HuH-7 (cell line): ENCODE measurements around the gene TARBP1.
"Not testable (repeated sequence)": the region's sequence is repeated elsewhere in the genome, so short reads cannot be mapped to it uniquely, and the experiment has no call there.

Experiments
- DNase-seq: peaks from one replicate; pipeline ENCODE4 v3.0.0; 2011; ENCODE audit warnings: low spot score

TARBP1 gene

DNA sequence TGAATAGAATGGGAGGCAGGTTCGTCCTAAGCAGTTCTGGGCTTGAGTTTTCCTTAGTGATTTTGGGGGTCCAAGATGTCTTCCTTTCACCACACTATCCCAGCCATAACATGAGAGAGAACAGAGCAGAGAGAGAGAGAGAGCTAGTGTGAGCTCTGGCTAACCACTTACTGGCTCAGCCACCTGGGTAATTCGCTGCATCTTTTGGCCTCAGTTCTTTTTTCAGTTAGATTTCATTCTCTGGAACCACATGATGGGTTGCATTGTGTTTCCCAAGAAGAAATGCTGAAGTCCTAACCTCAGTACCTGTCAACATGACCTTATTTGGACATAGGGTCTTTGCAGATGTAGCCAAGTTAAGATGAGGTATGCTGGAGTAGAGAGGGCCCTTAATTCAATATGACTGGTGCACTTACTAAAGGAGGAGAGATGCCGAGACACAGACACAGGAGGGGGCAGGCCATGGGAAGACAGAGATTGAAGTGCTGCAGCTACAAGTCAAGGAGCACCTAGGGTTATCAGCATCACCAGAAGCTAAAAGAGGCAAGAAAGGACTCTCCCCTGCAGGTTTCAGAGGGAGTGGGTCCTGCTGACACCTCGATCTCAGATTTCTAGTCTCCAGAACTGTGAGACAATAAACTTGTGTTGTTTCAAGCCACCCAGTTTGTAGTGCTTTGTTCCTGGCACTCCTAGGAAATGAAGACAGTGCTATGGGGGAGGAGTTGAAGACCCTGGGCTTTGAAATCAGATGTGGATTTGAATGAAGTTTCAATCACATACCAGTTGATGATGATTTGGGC lies 26.2 kb upstream of the TARBP1 start:
- no peak for DNase-seq

DNA sequence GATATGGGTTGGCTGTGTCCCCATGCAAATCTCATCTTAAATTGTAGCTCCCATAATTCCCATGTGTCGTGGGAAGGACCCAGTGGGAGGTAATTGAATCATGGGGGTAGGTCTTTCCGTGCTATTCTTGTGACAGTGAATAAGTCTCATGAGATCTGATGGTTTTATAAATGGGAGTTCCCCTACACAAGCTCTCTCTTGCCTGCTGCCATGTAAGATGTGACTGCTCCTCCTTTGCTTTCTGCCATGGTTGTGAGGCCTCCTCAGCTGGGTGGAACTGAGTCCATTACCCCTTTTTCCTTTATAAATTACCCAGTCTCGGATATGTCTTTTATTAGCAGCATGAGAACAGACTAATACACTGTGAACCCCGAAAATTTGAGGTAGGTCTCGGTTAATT lies 25.3 kb upstream of the TARBP1 start:
- not testable (repeated sequence) for DNase-seq

DNA sequence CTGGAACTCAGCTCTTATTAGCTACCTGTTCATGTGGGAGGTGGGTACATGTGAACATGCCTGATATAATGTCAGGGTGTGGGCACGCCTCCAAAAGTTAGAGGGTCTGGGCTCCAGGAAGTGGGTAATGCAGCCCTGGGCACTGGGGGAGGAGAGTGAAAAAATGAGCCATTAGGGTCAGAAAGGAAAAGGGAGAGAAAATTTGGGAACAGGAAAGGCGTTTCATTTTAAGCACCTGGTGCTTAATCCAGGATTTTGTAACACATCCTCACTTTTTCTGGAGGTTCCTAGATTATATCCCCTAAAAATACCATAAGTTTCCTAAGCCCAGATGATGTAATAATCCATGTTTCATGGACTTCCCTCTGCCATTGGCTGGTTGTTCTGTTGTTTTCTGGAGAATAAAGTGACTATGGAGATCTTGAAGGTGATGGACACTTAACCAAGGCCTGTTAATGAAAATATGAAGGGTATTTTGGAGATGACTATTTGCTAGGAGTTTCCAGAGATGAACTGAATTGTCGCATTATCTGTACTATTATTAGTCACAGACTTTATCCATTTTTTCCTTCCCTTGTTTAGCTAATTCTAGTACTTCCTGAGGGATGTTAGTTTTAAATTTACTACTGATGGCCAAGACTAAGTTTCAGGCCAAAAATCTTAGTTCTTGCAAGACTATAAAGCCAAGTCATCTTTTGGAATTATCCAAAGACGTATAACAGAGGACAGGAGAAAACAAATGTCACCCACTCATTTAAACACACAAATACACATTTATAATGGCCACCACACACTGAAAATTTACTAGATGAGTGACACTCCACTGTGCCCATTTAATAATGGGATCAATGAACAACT lies 24.4 kb upstream of the TARBP1 start:
- no peak for DNase-seq

DNA sequence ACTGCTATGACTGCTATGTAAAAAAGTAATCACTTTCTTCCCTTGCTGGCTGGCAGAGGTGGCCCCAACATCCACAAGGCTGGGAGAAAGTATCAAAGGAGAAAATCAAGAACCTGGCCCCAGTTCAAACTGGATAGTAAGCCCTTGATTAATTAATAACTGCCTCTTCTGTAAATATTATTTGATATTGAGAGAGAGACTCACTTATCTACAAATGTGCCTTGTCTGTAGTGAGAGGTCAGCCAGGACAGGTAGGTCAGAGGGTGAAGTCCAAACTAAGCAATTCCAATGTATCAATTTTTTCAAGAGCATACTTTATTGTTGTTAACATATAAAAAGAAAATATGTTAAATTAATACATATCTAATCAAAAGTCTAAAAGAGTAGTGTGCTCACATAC lies 23.8 kb upstream of the TARBP1 start:
- DNase-seq, result no peak

DNA sequence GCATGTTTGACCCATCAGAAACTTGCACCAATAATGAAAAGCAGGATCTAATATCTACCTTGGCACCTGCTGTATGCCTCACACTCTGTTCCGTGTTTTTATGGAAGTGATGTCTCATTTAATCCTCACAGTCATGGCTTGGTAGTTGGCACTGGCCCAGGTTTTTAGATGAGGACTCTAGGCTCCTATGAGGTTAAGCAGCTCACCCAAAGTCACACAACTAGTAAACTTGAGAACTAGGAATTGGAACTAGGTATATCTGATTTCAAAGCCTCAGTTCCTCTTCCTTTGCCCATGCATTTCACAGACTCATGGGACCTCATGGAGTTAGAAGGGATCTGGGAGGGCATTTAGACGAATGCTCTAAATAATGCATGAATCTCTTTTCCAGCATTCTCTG lies 21.3 kb upstream of the TARBP1 start:
- DNase-seq, result no peak

DNA sequence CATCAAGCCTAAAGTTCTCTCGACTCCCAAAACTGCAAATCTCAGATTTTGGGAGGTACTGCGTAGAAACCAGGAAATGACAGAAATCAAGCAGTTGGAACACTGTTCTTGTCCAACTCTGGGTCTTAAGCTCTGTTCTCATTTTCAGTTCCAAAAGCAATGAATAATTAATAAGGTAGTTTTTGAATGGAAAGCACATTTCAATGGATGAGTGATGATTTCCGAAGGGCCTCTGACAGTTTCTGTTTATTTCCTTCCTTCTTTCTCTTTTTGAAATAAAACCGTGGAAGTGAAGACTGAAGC lies 20.9 kb upstream of the TARBP1 start:
- DNase-seq, result no peak

DNA sequence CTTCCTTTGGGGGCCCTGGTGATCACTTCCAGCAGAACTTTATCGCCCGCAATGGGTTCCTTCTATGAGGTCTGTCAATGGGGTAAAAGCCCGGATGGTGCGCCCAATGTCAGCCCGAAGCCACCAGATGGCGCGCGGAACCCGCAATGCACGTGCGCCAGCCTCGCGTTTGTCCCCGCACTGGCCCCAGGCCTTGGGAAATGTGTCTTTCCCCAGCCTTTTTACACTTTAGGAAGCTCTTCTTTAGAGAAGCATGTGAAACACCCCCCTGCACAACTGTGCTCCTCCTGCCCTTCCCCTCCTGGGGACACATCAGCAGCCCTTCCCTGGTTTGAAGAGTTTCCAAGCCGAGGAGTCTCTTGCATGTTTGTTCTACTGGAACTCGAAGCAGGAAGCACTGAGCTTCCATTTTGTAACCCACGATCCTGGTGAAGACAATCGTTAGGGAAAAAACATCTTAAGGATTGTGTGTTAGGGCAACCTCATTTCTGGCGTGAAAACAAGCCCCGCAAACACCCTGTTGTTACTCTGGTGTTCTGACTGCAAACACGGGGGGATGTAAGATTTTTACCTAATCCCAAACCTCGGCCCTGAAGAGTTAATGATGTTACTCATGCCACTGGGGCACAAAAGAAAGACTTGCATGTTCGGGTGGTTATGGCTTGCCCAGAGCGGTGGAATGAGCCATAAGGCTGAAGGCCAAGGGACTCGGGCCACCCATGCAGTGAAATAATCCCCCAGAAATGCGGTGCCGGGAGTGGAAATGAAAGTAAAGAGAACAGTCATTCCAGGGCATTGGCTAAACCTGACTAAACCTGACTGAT lies 20.4 kb upstream of the TARBP1 start:
- DNase-seq, result peak; percentile 81

DNA sequence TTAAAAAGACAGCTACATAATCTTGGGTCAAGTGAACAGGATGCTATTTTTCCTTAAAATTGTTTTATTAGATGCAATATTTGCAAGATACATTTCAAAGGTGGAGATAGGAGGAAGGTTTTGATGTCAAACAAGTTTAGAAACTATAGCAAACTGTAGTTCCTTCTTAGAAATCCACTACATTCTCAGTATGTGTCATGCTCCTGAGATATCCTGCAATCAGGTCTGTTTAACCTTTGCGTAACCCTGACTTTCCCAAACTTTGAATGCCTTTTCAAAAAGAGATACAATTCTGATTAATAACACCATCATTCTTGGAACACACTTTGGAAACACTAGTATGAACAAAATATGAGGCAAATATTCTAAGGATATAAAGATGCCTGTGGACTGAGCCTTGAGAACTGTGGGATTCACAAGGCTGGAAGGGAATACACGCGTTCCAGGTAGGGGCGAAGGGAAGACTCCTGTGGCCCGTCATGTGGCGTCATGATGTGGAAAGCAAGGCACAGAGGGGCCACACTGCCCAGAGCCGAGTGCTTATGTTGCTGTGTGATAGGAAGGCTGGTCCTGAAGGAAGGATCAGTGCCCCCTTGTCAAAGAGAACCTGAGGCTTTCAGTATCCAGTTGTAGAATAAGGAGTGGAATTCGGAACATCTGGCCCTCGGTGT lies 19.6 kb upstream of the TARBP1 start:
- DNase-seq, result no peak

DNA sequence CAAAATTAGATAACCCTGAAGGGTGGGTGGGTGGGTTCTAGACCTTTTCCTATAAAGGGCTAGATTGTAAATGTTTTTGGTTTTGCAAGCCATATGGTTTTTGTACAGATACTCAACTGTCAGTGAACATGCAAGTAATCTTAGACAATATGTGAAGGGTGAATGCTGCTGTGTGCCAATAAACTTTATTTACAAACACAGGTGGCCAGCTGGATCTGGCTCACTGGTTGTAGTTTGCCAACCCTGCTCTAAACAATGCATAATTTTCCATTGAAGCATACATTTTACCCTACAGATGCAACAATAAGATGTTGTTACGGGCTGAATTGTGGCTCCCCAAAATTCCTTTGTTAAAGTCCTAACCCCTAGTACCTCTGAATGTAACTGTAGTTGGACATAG lies 18.6 kb upstream of the TARBP1 start:
- no peak for DNase-seq

DNA sequence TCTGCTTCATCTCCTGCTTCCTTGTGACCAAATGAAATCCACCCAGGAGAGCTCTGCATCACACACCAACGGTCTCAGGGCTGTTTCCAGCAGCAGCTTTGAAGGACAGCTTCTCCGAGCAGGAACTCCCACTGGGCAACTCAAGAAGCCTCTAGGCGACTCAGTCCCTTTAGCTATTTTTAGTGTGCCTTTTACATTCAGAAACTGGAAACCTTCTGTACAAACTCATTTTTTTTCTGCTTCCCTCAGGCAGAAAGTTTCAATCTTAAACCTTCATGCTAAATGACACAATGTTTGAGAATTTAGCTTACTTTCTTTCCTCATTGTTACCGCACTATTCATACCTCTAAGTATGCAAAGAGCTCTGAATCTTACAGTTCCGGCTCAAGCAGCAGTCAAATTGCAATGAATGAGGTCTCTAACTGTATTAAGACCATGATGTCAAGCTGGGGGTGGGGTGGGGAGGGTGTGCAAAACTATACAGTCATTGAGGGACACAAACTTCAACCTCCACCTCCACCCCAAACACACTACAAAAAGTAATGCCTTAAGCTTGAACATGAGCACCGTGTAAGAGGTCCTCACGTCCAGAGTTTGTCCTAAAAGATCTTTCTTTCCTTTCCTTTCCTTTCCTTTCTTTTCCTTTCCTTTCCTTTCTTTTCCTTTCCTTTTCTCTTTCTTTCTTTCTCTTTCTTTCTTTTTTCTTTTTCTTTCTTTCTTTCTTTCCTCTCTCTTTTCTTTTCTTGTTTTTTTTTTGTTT lies 16.4 kb upstream of the TARBP1 start:
- DNase-seq, result no peak

DNA sequence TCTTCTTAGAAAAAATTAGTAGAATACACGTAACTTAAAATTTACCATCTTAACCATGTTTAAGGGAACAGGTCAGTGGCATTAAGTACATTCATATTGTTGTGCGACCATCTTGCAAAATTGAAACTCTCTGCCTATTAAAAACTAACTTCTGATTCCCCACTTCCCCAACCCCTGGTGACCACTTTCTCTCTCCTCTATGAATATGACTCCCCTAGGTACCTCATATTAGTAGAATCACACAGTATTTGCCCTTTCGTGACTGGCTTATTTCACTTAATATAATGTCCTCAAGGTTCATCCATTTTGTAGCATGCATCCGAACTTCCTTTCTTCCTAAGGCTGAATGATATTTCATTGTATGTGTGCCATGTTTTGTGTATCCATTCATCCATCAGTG lies 15.1 kb upstream of the TARBP1 start:
- DNase-seq, result no peak

DNA sequence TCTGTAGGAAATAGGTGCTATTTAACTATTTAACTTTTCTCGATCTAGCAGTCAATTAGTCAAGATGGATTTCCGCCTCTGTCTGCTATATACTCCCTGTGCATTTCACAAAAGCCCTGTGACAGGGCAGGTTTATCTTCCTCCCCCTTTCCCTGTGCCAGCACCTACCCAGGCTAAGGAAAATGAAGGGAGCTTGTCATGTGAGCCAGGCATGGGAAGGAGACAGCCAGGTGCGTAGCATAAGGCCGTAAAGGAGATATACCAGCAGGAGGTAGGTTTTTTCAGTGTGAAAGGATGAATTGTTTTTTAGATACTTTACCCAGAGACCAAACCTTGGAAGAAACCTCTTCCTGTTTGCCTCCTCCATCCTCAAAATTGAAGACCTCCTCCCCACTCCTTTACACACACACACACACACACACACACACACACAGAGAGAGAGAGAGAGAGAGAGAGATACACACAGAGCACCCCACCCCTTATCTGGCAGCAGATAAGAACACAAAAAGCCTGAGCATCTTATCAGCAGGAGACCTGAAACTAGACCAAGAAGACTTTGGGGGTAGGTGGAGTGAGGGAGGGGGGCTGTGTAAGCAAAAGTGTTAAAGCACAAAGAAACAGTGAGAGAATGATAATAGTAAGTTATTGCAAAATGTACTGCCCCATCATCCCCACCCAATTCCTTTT lies 12.0 kb upstream of the TARBP1 start:
- no peak for DNase-seq

DNA sequence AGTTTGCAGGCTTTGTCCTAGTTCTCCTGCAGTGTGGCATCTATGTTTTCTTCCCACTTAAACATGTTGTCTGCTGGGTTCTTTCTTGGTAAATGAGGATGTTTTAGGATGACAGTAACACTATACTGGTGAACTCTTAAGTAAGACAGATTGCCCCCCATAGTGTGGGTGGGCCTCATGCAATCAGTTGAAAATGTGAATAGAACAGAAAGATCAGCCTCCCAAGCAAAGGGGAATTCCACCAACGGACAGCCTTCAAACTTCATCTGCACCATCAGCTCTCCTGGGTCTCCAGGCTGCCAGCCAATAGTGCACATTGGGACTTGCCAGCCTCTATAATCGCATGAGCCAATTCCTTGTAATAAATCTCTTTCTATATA lies 10.7 kb upstream of the TARBP1 start:
- DNase-seq, result no peak

DNA sequence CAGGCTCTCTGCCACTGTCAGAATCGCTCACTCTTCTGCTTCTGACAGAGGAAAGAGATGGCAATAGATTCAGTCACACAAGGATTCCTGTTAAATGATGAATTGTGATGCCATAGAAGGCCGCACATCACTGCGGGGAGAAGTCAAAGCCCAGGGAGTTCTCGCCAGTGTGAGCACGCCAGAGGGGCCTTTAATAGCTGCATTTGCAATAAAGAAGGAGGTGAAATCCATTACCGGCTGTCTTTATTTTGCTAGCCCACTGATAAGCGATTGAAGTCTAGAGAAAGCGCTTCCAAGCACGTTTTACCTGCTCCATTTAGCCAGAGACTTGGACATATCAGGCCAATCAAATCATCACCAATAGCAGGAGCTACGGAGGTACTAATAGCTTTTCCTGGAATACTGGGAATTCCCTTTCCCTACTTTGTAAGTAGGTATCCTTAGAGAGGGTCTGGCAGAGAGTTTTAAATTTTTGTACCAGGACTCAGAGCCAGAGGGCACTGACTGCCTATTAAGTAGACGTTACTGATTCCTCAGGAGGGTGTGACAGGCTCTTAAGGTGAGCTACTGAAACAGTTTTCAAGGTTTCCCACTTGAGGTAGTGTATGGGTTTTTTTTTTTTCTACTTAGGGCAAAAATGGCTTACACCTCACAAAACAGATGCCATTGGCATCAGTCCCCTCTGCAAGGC lies 10.2 kb upstream of the TARBP1 start:
- DNase-seq, result no peak

DNA sequence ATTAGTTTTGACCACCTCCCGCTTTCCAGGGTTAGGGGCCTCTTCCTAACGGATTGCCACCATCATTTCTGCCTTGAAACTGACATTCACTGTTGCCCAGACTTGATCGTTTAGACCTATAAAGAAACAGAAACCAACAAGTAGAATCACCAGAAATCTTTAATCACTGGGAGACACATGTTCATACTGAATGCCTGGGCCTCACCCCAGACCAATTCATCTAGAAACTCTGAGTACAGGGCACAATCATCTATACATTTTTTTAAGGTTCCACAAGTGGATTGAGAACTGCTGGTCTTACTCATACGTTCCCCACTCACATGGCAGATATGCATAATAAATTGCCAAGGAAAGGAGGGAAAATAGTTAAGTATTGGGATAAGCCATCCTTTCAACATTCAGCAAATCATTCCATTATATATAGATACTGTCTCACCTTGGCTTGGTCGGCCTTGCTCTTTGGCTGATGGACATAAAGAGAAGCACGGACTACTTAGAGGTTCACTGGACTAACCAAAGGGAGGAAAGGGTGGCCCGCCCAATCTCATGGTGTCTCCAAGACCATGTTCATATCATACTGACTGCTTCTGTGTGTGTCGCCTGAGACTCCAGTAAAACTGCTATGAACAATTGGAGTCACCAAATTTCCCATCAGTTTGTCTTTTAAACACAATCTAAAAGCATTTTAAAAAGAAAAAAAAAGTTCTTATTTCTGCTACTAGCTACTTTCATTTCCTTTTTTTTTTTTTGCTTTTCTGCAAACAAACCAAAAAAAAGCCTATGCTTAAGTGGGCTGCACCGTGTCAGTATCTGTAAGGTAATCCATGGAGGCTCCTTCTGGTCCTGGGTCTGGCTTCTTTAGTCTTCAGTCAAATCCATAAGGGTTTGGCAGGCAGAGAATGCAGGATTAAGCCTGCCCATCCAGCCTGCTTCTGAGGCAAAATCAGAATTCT lies 9.4 kb upstream of the TARBP1 start:
- DNase-seq, result no peak

DNA sequence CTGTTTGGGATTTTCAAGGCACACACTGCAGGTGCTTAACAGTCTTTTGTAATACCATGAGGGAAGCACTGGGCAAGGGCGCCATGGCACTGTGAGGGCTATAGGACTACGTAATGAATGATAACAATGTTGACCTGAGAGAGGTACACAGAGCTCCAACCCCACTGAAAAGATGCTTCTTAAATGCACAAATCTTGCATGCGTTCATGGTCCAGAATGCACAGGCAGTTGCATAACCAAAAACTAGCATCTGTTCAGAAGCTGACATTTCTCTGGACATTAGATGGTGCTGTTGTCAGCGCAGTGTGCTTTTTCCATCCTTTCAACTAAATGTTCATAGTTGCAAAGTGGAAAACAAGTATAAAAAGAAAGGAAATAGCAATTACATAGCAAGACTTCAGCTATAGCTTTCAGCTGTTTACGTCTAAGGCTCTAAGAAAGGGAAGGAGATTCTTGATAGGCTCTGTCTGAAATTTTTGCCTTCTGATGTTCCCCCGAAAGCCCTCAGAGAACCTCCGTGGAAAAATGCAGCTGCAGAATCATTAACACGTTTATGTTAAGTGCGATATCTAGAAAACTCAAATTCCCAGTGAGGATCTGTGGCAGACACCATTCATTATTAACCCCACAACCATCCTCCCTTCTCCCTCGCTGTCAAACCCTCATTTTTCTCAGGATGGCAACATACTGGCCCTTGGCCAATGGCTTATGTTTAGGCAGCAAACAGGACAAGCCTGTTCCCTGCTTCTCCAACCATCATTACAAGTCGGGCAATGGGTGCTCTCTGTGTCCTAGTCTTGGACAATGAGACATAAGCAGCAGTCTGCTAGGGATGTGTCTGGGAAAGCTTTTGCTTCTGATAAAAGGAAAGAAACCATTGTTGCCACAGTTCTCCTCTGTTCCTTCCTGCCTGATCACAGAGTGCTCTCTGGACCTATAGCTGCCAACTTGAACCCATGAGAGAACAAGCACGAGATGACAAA lies 8.2 kb upstream of the TARBP1 start:
- peak; percentile 49 for DNase-seq

DNA sequence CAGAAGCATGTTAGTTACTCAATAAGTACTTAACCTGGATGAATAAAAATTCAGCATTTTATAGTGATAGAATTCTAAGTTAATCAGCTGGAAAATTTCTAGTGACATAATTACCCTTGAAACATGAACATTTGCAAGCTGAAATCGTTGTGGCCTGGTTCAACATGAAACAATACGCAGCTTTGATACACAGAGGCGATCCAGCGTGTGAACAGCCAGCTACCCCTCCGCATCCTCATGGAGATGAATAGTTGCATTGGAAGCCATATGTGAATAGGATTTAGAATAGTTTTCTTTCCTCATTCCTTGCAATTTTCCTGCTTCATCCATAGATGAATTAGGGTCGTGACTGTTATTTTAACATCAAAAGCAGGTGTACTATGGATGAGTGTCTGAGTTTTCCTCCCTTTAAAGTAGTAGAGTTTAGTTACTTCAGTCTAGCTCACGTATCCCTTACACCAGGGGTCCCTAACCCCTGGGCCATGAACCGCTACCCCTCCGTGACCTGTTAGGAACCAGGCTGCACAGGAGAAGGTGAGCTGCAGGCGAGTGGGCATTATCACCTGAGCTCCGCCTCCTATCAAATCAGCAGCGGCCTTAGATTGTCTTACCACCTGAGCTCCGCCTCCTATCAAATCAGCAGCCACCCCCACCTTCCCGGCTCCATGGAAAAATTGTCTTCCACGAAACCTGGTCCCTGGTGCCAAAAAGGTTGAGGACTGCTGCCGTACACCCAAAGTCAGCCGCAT lies 6.2 kb upstream of the TARBP1 start:
- DNase-seq, result no peak
